NT2/D1 (cell line): ENCODE measurements around the gene ZDHHC6.

Experiments
- SUZ12 ChIP-seq: IDR thresholded peaks from 2 replicates; pipeline ENCODE4 v1.6.1; 2011; ENCODE audit not compliant: insufficient read length, insufficient read depth; ENCODE audit errors: extremely low read depth
- YY1 ChIP-seq: IDR thresholded peaks from 2 replicates; pipeline ENCODE4 v1.6.1; 2011; ENCODE audit not compliant: insufficient read length, insufficient read depth
- ZNF274 ChIP-seq: IDR thresholded peaks from 2 replicates; pipeline ENCODE4 v1.6.1; 2011; ENCODE audit warnings: mild to moderate bottlenecking, low read depth, low read length

DNA sequence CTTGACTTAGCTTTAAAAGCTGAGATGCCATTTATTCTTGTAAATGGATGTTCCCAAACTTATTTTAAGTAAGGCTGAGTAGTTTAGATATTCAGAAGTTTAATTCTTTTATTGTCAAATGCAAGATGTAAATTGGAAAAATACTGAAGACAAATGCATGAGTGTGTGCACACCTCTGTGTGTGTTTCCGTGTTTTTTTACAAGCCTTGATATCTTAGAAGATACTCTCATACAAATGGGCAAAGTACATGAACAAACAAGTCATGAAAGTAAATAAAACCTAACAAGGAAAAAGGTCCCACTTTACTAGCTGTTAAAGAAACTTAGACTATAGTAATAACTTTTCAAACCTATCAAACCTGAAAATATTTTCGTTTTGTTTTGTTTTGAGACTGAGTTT, 43.8 kb downstream of the ZDHHC6 start:
- no peak for TF ChIP-seq SUZ12
- no peak for TF ChIP-seq YY1
- no peak for TF ChIP-seq ZNF274
